HG03139 (cell line): Measurements from ENCODE around the gene NPHP4.

ENCODE experiments used
- ATAC-seq: cut with Tn5 transposase; IDR thresholded peaks from one replicate; pipeline ENCODE4 v1.9.1; 2021; ENCODE audit not compliant: unreplicated experiment

NPHP4 gene

DNA sequence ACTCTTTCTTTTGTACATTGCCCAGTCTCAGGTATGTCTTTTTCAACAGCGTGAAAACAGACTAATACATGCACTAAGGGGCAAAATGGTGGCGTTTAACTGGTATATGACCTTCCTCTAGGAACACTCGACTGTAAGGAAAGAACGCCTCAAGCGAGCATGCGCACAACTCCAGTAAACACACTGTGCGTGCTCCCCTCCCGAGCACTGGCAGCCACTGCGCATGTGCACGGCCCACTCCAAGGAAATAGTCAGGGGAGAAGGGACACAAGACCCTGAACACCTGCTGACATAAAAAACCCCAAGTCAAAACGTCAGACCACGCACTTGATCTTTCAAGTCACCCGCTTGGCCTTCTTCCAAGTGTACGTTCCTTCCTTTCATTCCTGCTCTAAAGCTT lies 173.5 kb downstream of the NPHP4 start:
- no peak for ATAC-seq

- no peak for ATAC-seq
Observed at GRCh38 chr1:5815716-5816115, 176.5 kb downstream of the NPHP4 start.

GRCh38 chr1:5815211-5815610 lies 177.0 kb downstream of the NPHP4 start:
- ATAC-seq = no peak

DNA sequence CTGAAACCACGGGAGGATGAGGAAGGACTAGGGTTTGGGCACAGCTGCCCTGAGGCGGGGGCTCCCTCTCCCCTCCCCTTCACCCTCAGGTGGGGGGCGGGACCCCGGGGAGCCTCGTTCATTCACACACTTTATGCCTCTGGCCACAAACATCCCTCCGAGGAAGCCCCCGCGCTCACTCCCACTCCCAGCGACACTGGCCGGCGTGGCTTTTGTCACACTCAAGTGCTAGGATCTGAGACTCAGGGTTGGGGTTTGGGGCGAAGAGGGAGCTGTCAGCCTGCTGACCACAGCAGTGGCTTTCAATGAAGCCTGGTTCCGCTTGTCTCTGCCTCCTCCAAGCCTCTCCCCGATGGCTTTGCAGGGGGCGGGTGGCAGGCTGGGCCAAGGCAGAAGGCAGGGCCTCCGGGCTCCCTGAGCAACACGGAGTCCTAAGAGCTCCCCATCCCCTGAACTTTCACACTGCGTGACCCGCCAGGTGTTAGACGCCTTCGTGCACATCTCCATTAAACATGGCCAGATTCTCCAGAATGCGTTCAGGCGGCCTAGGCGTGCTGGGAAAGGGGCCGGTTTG lies 178.1 kb downstream of the NPHP4 start:
- no peak for ATAC-seq

DNA sequence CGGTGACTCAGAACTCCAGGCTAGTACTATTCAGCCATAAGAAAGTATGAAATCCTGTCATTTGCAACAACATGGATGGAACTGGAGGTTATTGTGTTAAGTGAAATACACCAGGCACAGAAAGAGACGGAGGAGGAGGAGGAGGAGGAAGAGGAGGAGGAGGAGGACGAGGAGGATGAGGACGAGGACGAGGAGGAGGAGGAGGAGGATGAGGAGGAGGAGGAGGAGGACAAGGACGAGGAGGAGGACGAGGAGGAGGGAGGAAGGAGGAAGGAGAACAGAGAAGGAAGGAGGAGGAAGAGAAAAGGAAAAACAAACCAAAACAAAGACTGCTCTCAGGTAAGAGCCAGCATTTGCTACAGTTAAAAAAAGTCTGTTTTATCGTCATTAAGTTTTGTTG lies 178.7 kb downstream of the NPHP4 start:
- ATAC-seq = no peak
